CD14-positive monocyte (primary cell): ENCODE results near the gene LIX1. TPM values are rescaled to one million over a fixed set of nuclear protein-coding genes. Genes with fewer than 3 reads are reported as not detected.

Experiments used
- DNase-seq, 3 donors: peaks; one replicate each; pipeline ENCODE4 v3.0.0-alpha.2; 2011 to 2022
- H2AFZ ChIP-seq: 2 replicates; pipeline ENCODE4 v1.6.0; 2012; ENCODE audit warnings: mild to moderate bottlenecking, low read depth, low read length, inconsistent platforms; ENCODE audit not compliant: insufficient read depth, poor library complexity, severe bottlenecking
- H3K27ac ChIP-seq, 2 donors: 1 replicate in 1 of 2; 2 replicates in 1 of 2; pipeline ENCODE4 v1.5.1; 2012 to 2013; ENCODE audit warnings: low read length in 2 of 2, control low read depth in 1 of 2, inconsistent platforms in 1 of 2, low read depth in 1 of 2, mild to moderate bottlenecking in 1 of 2
- H3K27me3 ChIP-seq, 2 donors: one replicate each; pipeline versions ENCODE4 v1.6.0 to v1.6.1; 2011 to 2013; ENCODE audit warnings: low read length in 2 of 2; ENCODE audit not compliant: control insufficient read depth in 2 of 2, insufficient read depth in 2 of 2
- H3K36me3 ChIP-seq, 2 donors: replicated peaks in 1 of 2; 1 replicate in 1 of 2; 2 replicates in 1 of 2; pipeline versions ENCODE4 v1.5.1 to v1.6.1; 2012 to 2013; ENCODE audit warnings: low read length in 2 of 2, control low read depth in 1 of 2, inconsistent platforms in 1 of 2, mild to moderate bottlenecking in 1 of 2; ENCODE audit not compliant: insufficient read depth in 2 of 2, control insufficient read depth in 1 of 2
- H3K4me1 ChIP-seq, 2 donors: 1 replicate in 1 of 2; 2 replicates in 1 of 2; pipeline versions ENCODE4 v1.5.1 to v1.6.1; 2012 to 2013; ENCODE audit warnings: low read length in 2 of 2, control low read depth in 1 of 2, inconsistent platforms in 1 of 2, mild to moderate bottlenecking in 1 of 2, moderate library complexity in 1 of 2; ENCODE audit not compliant: insufficient read depth in 2 of 2, control insufficient read depth in 1 of 2
- H3K4me2 ChIP-seq: replicated peaks from 2 replicates; pipeline ENCODE3; 2012; ENCODE audit warnings: low read length, moderate library complexity, mild to moderate bottlenecking; ENCODE audit not compliant: poor library complexity, severe bottlenecking; ENCODE audit errors: extremely low read depth
- H3K4me3 ChIP-seq, 3 experiments: fragments of 200-600 bp in 1 of 3; sonication (generic) in 1 of 3; replicated peaks in 1 of 3; 1 replicate in 2 of 3; 2 replicates in 1 of 3; pipeline ENCODE4 v1.5.1; 2011 to 2013; ENCODE audit warnings: low read length in 3 of 3, mild to moderate bottlenecking in 3 of 3, control low read depth in 2 of 3, low read depth in 2 of 3, inconsistent platforms in 1 of 3, moderate library complexity in 1 of 3
- H3K79me2 ChIP-seq: 2 replicates; pipeline ENCODE4 v1.6.0; 2012; ENCODE audit warnings: mild to moderate bottlenecking, control low read depth, inconsistent platforms, low read length, moderate library complexity; ENCODE audit not compliant: insufficient read depth
- H3K9ac ChIP-seq: 2 replicates; pipeline ENCODE4 v1.6.0; 2017; ENCODE audit warnings: low read length, mild to moderate bottlenecking; ENCODE audit not compliant: insufficient read depth, poor library complexity, severe bottlenecking
- H3K9me3 ChIP-seq, 2 donors: replicated peaks in 1 of 2; 1 replicate in 1 of 2; 2 replicates in 1 of 2; pipeline versions ENCODE4 v1.5.1 to v1.6.1; 2012 to 2013; ENCODE audit warnings: low read length in 2 of 2, control low read depth in 1 of 2; ENCODE audit not compliant: control insufficient read depth in 1 of 2, insufficient read depth in 1 of 2
- H4K20me1 ChIP-seq: 2 replicates; pipeline ENCODE4 v1.6.0; 2012; ENCODE audit warnings: mild to moderate bottlenecking, low read length, control low read depth, moderate library complexity; ENCODE audit not compliant: insufficient read depth
- H3K27ac Mint-ChIP-seq, 7 donors: one replicate each; pipeline ENCODE4 v1.8.0; 2020; ENCODE audit warnings: mild to moderate bottlenecking in 7 of 7, mixed read lengths in 7 of 7, moderate library complexity in 6 of 7, inconsistent platforms in 2 of 7
- H3K27me3 Mint-ChIP-seq, 3 donors: one replicate each; pipeline ENCODE4 v1.8.0; 2021 to 2022; ENCODE audit warnings: low read depth in 3 of 3, mild to moderate bottlenecking in 3 of 3, mixed read lengths in 3 of 3, moderate library complexity in 3 of 3, inconsistent platforms in 1 of 3
- H3K36me3 Mint-ChIP-seq, 2 donors: one replicate each; pipeline ENCODE4 v1.8.0; 2020; ENCODE audit warnings: mixed read lengths in 2 of 2, inconsistent platforms in 1 of 2, mild to moderate bottlenecking in 1 of 2
- H3K4me1 Mint-ChIP-seq: one replicate; pipeline ENCODE4 v1.8.0; 2020; ENCODE audit warnings: mild to moderate bottlenecking, mixed read lengths
- H3K4me3 Mint-ChIP-seq, 2 donors: one replicate each; pipeline ENCODE4 v1.8.0; 2020; ENCODE audit warnings: mild to moderate bottlenecking in 2 of 2, mixed read lengths in 2 of 2, moderate library complexity in 1 of 2
- H3K9me3 Mint-ChIP-seq, 7 donors: one replicate each; pipeline ENCODE4 v1.8.0; 2020 to 2022; ENCODE audit warnings: mixed read lengths in 7 of 7, mild to moderate bottlenecking in 6 of 7, moderate library complexity in 6 of 7, inconsistent platforms in 2 of 7
- CTCF ChIP-seq: fragments of 200-600 bp; IDR thresholded peaks from one replicate; pipeline ENCODE4 v1.8.0; 2022; ENCODE audit warnings: antibody characterized with exemption, mild to moderate bottlenecking
- WGBS: methylation state at CpG from one replicate; pipeline ENCODE4 v1.1.5; 2013; ENCODE audit warnings: missing lambda C conversion rate; ENCODE audit not compliant: insufficient coverage; 5-methylcytosine and 5-hydroxymethylcytosine counted together
- intact Hi-C, 2 donors: fragments of 100-400 bp; cut with micrococcal nuclease; formaldehyde crosslinking; loops; one replicate each; pipeline versions ENCODE4 v1.15.0 to v1.15.1; 2023
- polyA plus RNA-seq, 3 donors: library from polyadenylated mRNA; depleted of rRNA in 1 of 3; unstranded in 2 of 3; stranded (reverse) in 1 of 3; fragments of 300-500 nt in 2 of 3; fragments of >200 nt in 1 of 3; fragmentation: Illumina TruSeq in 2 of 3; gene quantifications; 1 replicate in 2 of 3; 2 replicates in 1 of 3; pipeline ENCODE4 v1.2.3, GENCODE V29; 2012 to 2021

LIX1 gene
- polyA plus RNA-seq, 3 donors: not detected

GRCh38 chr5:97044052-97044451 lies 98.4 kb downstream of the LIX1 start:
- intact Hi-C loops: no loop called here
- H3K9me3 ChIP-seq: no peaks in the 10 kb centered on the region
- H3K27me3 ChIP-seq: no peaks in the 10 kb centered on the region
- no peaks in the 10 kb centered on the region for H3K36me3 ChIP-seq
- Mint-ChIP-seq H3K27ac (no peak overlapping the region), H3K9me3 (peaks cover 0 to 2% (median 0%) of the 10 kb centered on the region in 7 donors), H3K4me1 (peaks cover 6% of the 10 kb centered on the region), H3K4me3 (no peak overlapping the region), H3K27me3 (peaks cover 0 to 2% (median 2%) of the 10 kb centered on the region in 3 donors), H3K36me3 (no peaks in the 10 kb centered on the region)
- H3K4me2 ChIP-seq: no peak overlapping the region
- 80% methylated on average over 1 of the region's 2 CpGs for WGBS
- peak; percentile 3 to 17 (median 6) for DNase-seq
- H3K4me1 ChIP-seq: peaks cover 3 to 6% of the 10 kb centered on the region in 2 donors
- H3K9ac ChIP-seq: no peak overlapping the region
- H2AFZ ChIP-seq: no peak overlapping the region
- no peak overlapping the region for H3K27ac ChIP-seq
- H3K79me2 ChIP-seq: no peaks in the 10 kb centered on the region
- peak; percentile 13 for TF ChIP-seq CTCF
- H3K4me3 ChIP-seq: no peak overlapping the region
- H4K20me1 ChIP-seq: no peaks in the 10 kb centered on the region

GRCh38 chr5:97043511-97043910 lies 98.9 kb downstream of the LIX1 start:
- no peak for TF ChIP-seq CTCF
- Mint-ChIP-seq H3K27me3 (peaks cover 0 to 2% (median 2%) of the 10 kb centered on the region in 3 donors), H3K4me1 (peaks cover under 1% of the 10 kb centered on the region), H3K36me3 (no peaks in the 10 kb centered on the region), H3K4me3 (no peak overlapping the region), H3K27ac (no peak overlapping the region), H3K9me3 (peaks cover 0 to 2% (median 0%) of the 10 kb centered on the region in 7 donors)
- no peaks in the 10 kb centered on the region for H4K20me1 ChIP-seq
- peaks cover 0 to under 1% of the 10 kb centered on the region in 2 donors for H3K4me1 ChIP-seq
- no peak for DNase-seq
- H3K36me3 ChIP-seq: no peaks in the 10 kb centered on the region
- H3K27me3 ChIP-seq: no peaks in the 10 kb centered on the region
- no peak overlapping the region for H2AFZ ChIP-seq
- no peaks in the 10 kb centered on the region for H3K9me3 ChIP-seq
- no peak overlapping the region for H3K9ac ChIP-seq
- H3K27ac ChIP-seq: no peak overlapping the region
- no peaks in the 10 kb centered on the region for H3K79me2 ChIP-seq
- WGBS: no CpG with 5 or more reads among the region's 3 CpGs
- intact Hi-C loops: no loop called here
- no peak overlapping the region for H3K4me3 ChIP-seq
- H3K4me2 ChIP-seq: no peak overlapping the region
